Lower leg skin (tissue), 4 donors: ENCODE results near the gene DUOX1. TPM values are rescaled to one million over a fixed set of nuclear protein-coding genes. Genes with fewer than 3 reads are reported as not detected.
A peak's percentile ranks its signal among the peaks of the same experiment; 100 is the strongest.

ENCODE experiments used
- DNase-seq, 2 donors: peaks; one replicate each; pipeline ENCODE4 v3.0.0-alpha.2; 2019; ENCODE audit warnings: low spot score in 2 of 2
- H3K4me3 ChIP-seq: fragments of 200-600 bp; sonication (generic); 2 replicates; pipeline ENCODE4 v1.5.1; 2017; ENCODE audit warnings: mild to moderate bottlenecking, low read depth; ENCODE audit not compliant: poor library complexity, severe bottlenecking
- CTCF ChIP-seq, 3 donors: fragments of 450-650 bp; IDR thresholded peaks; one replicate each; pipeline ENCODE4 v1.5.1; 2016; ENCODE audit warnings: antibody characterized with exemption in 3 of 3, mild to moderate bottlenecking in 3 of 3, moderate library complexity in 2 of 3
- POLR2A ChIP-seq, 2 donors: fragments of 450-650 bp; IDR thresholded peaks; one replicate each; pipeline ENCODE4 v1.6.1; 2016 to 2017; ENCODE audit warnings: antibody characterized with exemption in 2 of 2, mild to moderate bottlenecking in 1 of 2, moderate library complexity in 1 of 2
- WGBS, 2 donors: methylation state at CpG; one replicate each; pipeline ENCODE4 v1.1.5; 2018; 5-methylcytosine and 5-hydroxymethylcytosine counted together
- intact Hi-C: fragments of 100-400 bp; cut with DNase I; formaldehyde crosslinking; loops from one replicate; pipeline ENCODE4 v1.15.0; 2023; ENCODE audit warnings: low total_unique reads
- total RNA-seq, 4 donors: library from RNA; depleted of rRNA; stranded (reverse); fragments of >200 nt; gene quantifications; one replicate each; pipeline ENCODE4 v1.1.0, GENCODE V29; 2016

Gene DUOX1
- total RNA-seq, 4 donors from 2014 or later: 90.1 to 162 (median 114) TPM

GRCh38 chr15:45201557-45201859 lies 71.7 kb downstream of the DUOX1 start:
- TF ChIP-seq CTCF (IDR thresholded peaks at IDR 0.05) (no peak), POLR2A (IDR thresholded peaks at IDR 0.05) (no peak)
- intact Hi-C loops: no loop called here
- no peak overlapping the region for H3K4me3 ChIP-seq
- no peak for DNase-seq
- 84 to 86% methylated on average over 3 of the region's 3 CpGs for WGBS, 2 donors

- no peak for DNase-seq
- H3K4me3 ChIP-seq: no peak overlapping the region
- WGBS, 2 donors: 92% methylated on average over 7 of the region's 7 CpGs
- TF ChIP-seq CTCF (IDR thresholded peaks at IDR 0.05) (no peak), POLR2A (IDR thresholded peaks at IDR 0.05) (no peak)
- intact Hi-C loops: no loop called here
Measured at GRCh38 chr15:45201869-45202268, 72.1 kb downstream of the DUOX1 start.

- H3K4me3 ChIP-seq: no peak overlapping the region
- TF ChIP-seq POLR2A (IDR thresholded peaks at IDR 0.05) (no peak), CTCF (IDR thresholded peaks at IDR 0.05) (no peak)
- no peak for DNase-seq
- intact Hi-C loops: no loop called here
- WGBS, 2 donors: 36 to 39% methylated on average over 4 of the region's 4 CpGs
Measured at GRCh38 chr15:45203182-45203581, 73.4 kb downstream of the DUOX1 start.

GRCh38 chr15:45205192-45205591 lies 75.4 kb downstream of the DUOX1 start:
- no peak overlapping the region for H3K4me3 ChIP-seq
- peak in 1 of 3 donors; percentile 16 for TF ChIP-seq CTCF (IDR thresholded peaks at IDR 0.05)
- no peak for TF ChIP-seq POLR2A (IDR thresholded peaks at IDR 0.05)
- intact Hi-C loops: no loop called here
- no peak for DNase-seq
- WGBS, 2 donors: 0 to 3% methylated on average over 2 of the region's 2 CpGs

- TF ChIP-seq POLR2A (IDR thresholded peaks at IDR 0.05): no peak
- TF ChIP-seq CTCF (IDR thresholded peaks at IDR 0.05): no peak
- no peak overlapping the region for H3K4me3 ChIP-seq
- WGBS, 2 donors: 60 to 84% methylated on average over 1 of the region's 1 CpG
- no peak for DNase-seq
- intact Hi-C loops: no loop called here
Measured at GRCh38 chr15:45212493-45212892, 82.7 kb downstream of the DUOX1 start.

Other genes with a start within 250 kb of the DUOX1 start
- gene TERB2, start 173.3 kb upstream of the DUOX1 start, total RNA-seq: not detected
- gene SORD, start 106.8 kb upstream of the DUOX1 start, total RNA-seq: 10 to 100 TPM; 54.3 to 87.9 (median 83.9) TPM
- 10 to 100 TPM in 1 of 4 donors, 1 to 10 TPM in 3; 3.5 to 11.0 (median 3.9) TPM for gene DUOX2, start 15.8 kb upstream of the DUOX1 start, total RNA-seq
- not detected for gene DUOXA2, start 15.7 kb upstream of the DUOX1 start, total RNA-seq
- gene DUOXA1, start 115 bp upstream of the DUOX1 start, total RNA-seq: 100 to 1,000 TPM in 2 of 4 donors, 10 to 100 TPM in 2; 58.1 to 112 (median 99.0) TPM
- 10 to 100 TPM in 2 of 4 donors, 1 to 10 TPM in 2; 6.0 to 19.4 (median 13.0) TPM for gene SHF, start 58.0 kb downstream of the DUOX1 start, total RNA-seq
- gene SLC28A2, start 122.2 kb downstream of the DUOX1 start, total RNA-seq: not detected
- gene GATM, start 248.6 kb downstream of the DUOX1 start, total RNA-seq: 100 to 1,000 TPM; 120 to 178 (median 159) TPM